Lung microvascular endothelial cell (primary cell): ENCODE results near the gene COL4A1. TPM values are rescaled to one million over a fixed set of nuclear protein-coding genes. Genes with fewer than 3 reads are reported as not detected.

Experiments
- DNase-seq, 2 donors: peaks; one replicate each; pipeline versions ENCODE4 v3.0.0 to v3.0.0-alpha.2; 2010; ENCODE audit warnings: low read depth in 2 of 2
- total RNA-seq: library from RNA; depleted of rRNA; stranded (reverse); fragments of >200 nt; gene quantifications from 2 replicates; pipeline ENCODE4 v1.2.1, GENCODE V29; 2014

COL4A1 gene
- total RNA-seq, 1 donor from 2014 or later = 836 TPM

- no peak for DNase-seq
Measured at GRCh38 chr13:110201114-110201513, 105.8 kb downstream of the COL4A1 start.

- no peak for DNase-seq
Measured at GRCh38 chr13:110200276-110200870, 106.6 kb downstream of the COL4A1 start.

- DNase-seq = no peak
Measured at GRCh38 chr13:110199046-110199831, 107.7 kb downstream of the COL4A1 start.

GRCh38 chr13:110197471-110197870 is 109.5 kb downstream of the COL4A1 start:
- no peak for DNase-seq

GRCh38 chr13:110197026-110197425 is 109.9 kb downstream of the COL4A1 start:
- no peak for DNase-seq

GRCh38 chr13:110195547-110196485 is 111.1 kb downstream of the COL4A1 start:
- no peak for DNase-seq

- no peak for DNase-seq
Measured at GRCh38 chr13:110194451-110194850, 112.5 kb downstream of the COL4A1 start.

- no peak for DNase-seq
Measured at GRCh38 chr13:110193491-110193890, 113.5 kb downstream of the COL4A1 start.

- DNase-seq = no peak
Measured at GRCh38 chr13:110192472-110192871, 114.5 kb downstream of the COL4A1 start.

- DNase-seq = peak; percentile 29 to 56
Measured at GRCh38 chr13:110187641-110188161, 119.3 kb downstream of the COL4A1 start.

GRCh38 chr13:110186231-110186855 is 120.6 kb downstream of the COL4A1 start:
- no peak for DNase-seq

- DNase-seq = no peak
Measured at GRCh38 chr13:110185696-110186095, 121.3 kb downstream of the COL4A1 start.

GRCh38 chr13:110183910-110184309 is 123.0 kb downstream of the COL4A1 start:
- no peak for DNase-seq

GRCh38 chr13:110182461-110182860 is 124.5 kb downstream of the COL4A1 start:
- DNase-seq = no peak

GRCh38 chr13:110182003-110182402 is 125.0 kb downstream of the COL4A1 start:
- no peak for DNase-seq

- DNase-seq = no peak
Measured at GRCh38 chr13:110179857-110180147, 127.2 kb downstream of the COL4A1 start.

GRCh38 chr13:110179116-110179856 is 127.7 kb downstream of the COL4A1 start:
- DNase-seq = no peak

GRCh38 chr13:110177790-110178189 is 129.2 kb downstream of the COL4A1 start:
- no peak for DNase-seq

- no peak for DNase-seq
Measured at GRCh38 chr13:110176431-110176830, 130.5 kb downstream of the COL4A1 start.

- peak in 1 of 2 donors; percentile 63 for DNase-seq
Measured at GRCh38 chr13:110173247-110173818, 133.6 kb downstream of the COL4A1 start.
